ENCODE data around the gene PKNOX2.

PKNOX2 gene

GRCh38 chr11:125257190-125257579 is 92.6 kb downstream of the PKNOX2 start:
- in situ Hi-C loops (cut with HindIII; ENCODE audit: low sequenced_read_pairs): loop anchor here (10.0 kb wide), 1 partner anchor 62 kb away; no protein-coding TSS in a partner anchor

- in situ Hi-C loops (cut with HindIII; ENCODE audit: low sequenced_read_pairs): loop anchor here (10.0 kb wide), 1 partner anchor 63 kb away; no protein-coding TSS in a partner anchor
Observed at GRCh38 chr11:125257751-125258150, 93.2 kb downstream of the PKNOX2 start.

GRCh38 chr11:125258291-125259032 is 93.9 kb downstream of the PKNOX2 start:
- in situ Hi-C loops (cut with HindIII; ENCODE audit: low sequenced_read_pairs): loop anchor here (10.0 kb wide), 1 partner anchor 64 kb away; no protein-coding TSS in a partner anchor

GRCh38 chr11:125261588-125261987 is 97.0 kb downstream of the PKNOX2 start:
- in situ Hi-C loops (cut with HindIII; ENCODE audit: low sequenced_read_pairs): no loop called here

- in situ Hi-C loops (cut with HindIII; ENCODE audit: low sequenced_read_pairs): no loop called here
Observed at GRCh38 chr11:125262194-125262829, 97.8 kb downstream of the PKNOX2 start.

- in situ Hi-C loops (cut with HindIII; ENCODE audit: low sequenced_read_pairs): no loop called here
Observed at GRCh38 chr11:125262830-125263218, 98.3 kb downstream of the PKNOX2 start.

GRCh38 chr11:125263268-125263790 is 98.8 kb downstream of the PKNOX2 start:
- in situ Hi-C loops (cut with HindIII; ENCODE audit: low sequenced_read_pairs): no loop called here

GRCh38 chr11:125264100-125265022 is 99.8 kb downstream of the PKNOX2 start:
- in situ Hi-C loops (cut with HindIII; ENCODE audit: low sequenced_read_pairs): no loop called here

GRCh38 chr11:125267548-125267947 is 103.0 kb downstream of the PKNOX2 start:
- in situ Hi-C loops (cut with HindIII; ENCODE audit: low sequenced_read_pairs): no loop called here

- in situ Hi-C loops (cut with HindIII; ENCODE audit: low sequenced_read_pairs): no loop called here
Observed at GRCh38 chr11:125268611-125269010, 104.1 kb downstream of the PKNOX2 start.

GRCh38 chr11:125270106-125270505 is 105.6 kb downstream of the PKNOX2 start:
- in situ Hi-C loops (cut with HindIII; ENCODE audit: low sequenced_read_pairs): no loop called here

- in situ Hi-C loops (cut with HindIII; ENCODE audit: low sequenced_read_pairs): no loop called here
Observed at GRCh38 chr11:125270711-125271110, 106.2 kb downstream of the PKNOX2 start.

GRCh38 chr11:125271483-125272091 is 107.0 kb downstream of the PKNOX2 start:
- in situ Hi-C loops (cut with HindIII; ENCODE audit: low sequenced_read_pairs): no loop called here

GRCh38 chr11:125272092-125272491 is 107.5 kb downstream of the PKNOX2 start:
- in situ Hi-C loops (cut with HindIII; ENCODE audit: low sequenced_read_pairs): no loop called here

GRCh38 chr11:125272821-125273220 is 108.3 kb downstream of the PKNOX2 start:
- in situ Hi-C loops (cut with HindIII; ENCODE audit: low sequenced_read_pairs): no loop called here

- in situ Hi-C loops (cut with HindIII; ENCODE audit: low sequenced_read_pairs): no loop called here
Observed at GRCh38 chr11:125273519-125274000, 109.0 kb downstream of the PKNOX2 start.

GRCh38 chr11:125274309-125274708 is 109.8 kb downstream of the PKNOX2 start:
- in situ Hi-C loops (cut with HindIII; ENCODE audit: low sequenced_read_pairs): no loop called here

- in situ Hi-C loops (cut with HindIII; ENCODE audit: low sequenced_read_pairs): no loop called here
Observed at GRCh38 chr11:125274774-125275173, 110.2 kb downstream of the PKNOX2 start.

- in situ Hi-C loops (cut with HindIII; ENCODE audit: low sequenced_read_pairs): no loop called here
Observed at GRCh38 chr11:125275905-125276618, 111.5 kb downstream of the PKNOX2 start.

GRCh38 chr11:125276619-125276976 is 112.0 kb downstream of the PKNOX2 start:
- in situ Hi-C loops (cut with HindIII; ENCODE audit: low sequenced_read_pairs): no loop called here

All from DLD1 (cell line).